AML-193 (cell line): Measurements from ENCODE around the gene ACTN3.
A peak's percentile ranks its signal among the peaks of the same experiment; 100 is the strongest.
"Not testable (repeated sequence)": the region's sequence is repeated elsewhere in the genome, so short reads cannot be mapped to it uniquely, and the experiment has no call there.

Experiments
- DNase-seq, 2 experiments: peaks; one replicate each; lab custom pipeline; 2025; lab: John Stamatoyannopoulos, UW

ACTN3 gene

DNA sequence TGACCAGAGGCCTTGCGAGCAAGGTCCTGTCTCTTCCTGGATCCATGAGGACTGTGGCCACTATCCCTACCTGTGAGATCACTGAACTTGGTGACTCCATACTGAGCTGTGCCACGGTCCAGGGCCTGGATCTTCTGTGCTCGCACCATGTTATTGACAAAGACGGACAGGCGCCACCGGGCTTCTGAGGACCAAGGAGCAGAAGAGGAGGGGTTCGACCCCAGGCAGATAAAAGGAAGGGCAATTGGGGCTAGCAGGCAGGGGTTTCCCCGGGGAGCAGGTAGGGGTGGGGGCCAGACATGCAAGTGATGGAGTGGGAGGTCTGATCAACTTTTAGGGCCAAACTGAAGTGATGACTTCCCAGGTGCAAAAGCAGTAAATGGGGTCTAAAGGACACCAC lies 19.5 kb downstream of the ACTN3 start:
- DNase-seq: no peak

DNA sequence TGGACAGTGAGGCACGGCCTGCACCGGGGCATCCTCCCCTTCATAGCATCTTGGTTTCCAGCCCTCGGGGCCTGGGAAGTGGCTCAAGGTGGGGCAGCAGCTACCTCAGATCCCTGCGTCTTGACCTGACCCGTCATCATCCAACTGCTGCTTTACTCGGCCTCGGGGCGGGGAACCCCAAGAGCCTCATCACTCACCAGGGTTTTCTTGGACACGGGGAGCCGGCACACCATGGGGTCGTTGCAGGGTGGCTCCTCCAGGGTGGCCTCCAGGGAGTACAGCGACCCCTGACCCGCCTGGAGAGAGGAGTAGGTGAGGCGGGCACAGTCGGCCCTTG lies 21.1 kb downstream of the ACTN3 start:
- no peak for DNase-seq

DNA sequence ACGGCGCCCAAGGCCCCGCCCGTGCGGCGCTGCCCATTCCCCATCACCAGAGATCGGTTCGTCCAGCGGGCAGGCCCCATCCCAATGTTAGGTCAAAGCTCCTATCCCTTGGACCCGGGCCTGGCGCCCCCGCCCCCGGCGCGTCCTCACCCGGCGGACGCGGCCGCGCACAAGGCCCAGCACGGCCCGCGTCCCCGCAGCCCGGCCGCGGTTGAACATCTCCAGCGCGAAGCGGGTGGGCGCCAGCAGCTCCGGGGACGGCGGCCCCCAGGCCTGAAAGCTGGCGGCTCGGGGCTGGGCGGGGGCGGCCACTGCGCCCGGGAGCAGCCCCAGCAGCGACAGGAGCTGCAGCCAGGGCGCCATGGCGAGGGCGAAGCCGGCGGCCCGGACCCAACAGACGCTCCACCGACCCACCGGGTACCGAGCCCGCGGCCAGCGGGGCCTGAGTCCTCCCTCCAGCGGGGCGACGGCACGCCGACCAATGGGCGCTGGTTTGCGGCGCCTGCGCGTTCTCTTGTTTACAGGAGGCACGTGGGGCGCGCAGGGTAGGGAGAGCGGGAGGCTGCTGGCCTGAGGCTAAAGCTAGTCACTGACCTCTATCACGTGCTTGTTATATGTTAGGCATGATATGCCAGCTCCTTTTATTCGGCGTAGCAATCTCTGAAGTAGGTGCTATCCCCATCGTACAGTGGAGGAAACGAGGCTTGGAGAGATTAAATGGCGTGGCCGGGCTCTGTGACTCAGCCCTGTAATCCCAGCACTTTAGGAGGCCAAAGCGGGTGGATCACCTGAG lies 21.6 kb downstream of the ACTN3 start, which contains the start of gene CTSF:
Gene CTSF, minus strand, starts transcription at position 483 of the 793 bp plus-strand sequence. Its CDS starts 120 bp downstream, at position 363.
- peak; percentile 31 to 53 for DNase-seq

GRCh38 chr11:66569076-66569475 lies 22.4 kb downstream of the ACTN3 start:
- no peak for DNase-seq

DNA sequence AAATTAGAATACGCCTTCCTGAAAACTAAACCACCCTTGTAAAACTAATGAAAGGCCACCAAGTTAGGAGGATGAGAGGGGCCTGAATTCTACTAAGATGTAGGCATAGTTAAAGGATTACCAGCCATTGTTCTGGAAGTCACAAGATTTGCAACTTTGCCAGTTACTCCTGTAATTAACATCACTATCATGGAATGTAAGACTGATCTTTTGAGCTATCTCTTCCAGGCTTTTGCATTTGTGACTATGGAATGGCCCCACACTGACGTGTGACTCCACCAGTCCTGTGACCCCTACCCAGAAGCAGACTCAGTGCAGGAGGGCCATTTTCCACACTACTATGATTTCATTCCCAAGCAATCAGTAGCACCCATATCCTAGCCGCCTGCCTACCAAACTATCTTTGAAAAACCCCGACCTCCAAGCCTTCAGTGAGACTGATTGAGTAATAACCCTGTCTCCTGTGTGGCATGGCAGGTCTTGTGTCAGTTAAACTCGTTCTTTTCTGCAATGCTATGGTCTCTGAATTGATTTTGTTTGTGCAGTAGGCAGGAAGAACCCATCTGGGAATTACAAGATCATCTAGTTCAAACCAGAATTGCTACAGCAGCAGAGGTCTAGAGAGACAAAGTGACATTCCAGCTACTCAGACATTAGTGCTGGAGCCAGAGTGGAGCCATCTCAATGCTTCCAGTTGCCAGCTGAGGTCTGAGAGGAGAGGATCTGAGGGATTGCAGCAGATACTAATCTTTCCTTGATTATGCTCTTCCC lies 23.6 kb downstream of the ACTN3 start:
- DNase-seq: no peak

DNA sequence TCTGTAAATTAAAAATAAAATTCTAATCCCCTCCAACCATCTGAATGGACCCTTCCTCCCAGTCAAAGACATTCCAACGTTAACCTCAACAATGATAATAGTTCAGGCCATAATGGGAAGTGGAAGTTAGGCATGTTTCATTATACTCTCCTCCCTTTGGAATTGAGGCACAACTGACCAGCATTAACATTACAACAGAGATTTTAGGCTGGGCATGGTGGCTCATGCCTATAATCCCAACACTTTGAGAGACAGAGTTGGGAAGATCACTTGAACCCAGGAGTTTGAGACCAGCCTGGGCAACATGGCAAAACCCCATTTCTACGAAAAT lies 24.1 kb downstream of the ACTN3 start:
- DNase-seq: no peak

- peak; percentile 17 to 26 for DNase-seq
Observed at GRCh38 chr11:66579017-66579606, 32.4 kb downstream of the ACTN3 start.

GRCh38 chr11:66580803-66581202 lies 34.1 kb downstream of the ACTN3 start:
- no peak for DNase-seq

DNA sequence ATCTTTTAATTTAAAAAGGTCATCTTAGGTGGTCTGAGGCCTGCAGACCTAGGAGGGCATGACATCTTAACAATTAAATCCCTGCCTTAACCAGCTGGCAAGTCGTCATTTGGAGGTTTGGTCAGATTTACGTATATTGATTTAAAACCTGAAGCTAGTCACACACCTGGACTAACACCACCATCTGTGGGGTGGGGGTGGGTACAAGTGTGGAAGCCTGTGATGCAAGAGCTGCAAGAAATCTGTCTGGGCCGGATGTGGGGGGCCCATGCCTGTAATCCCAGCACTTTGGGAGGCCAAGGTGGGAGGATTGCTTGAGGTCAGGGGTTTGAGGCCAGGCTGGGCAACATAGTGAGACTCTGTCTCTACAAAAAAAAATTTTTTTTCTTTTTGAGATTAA lies 34.6 kb downstream of the ACTN3 start:
- DNase-seq: no peak

DNA sequence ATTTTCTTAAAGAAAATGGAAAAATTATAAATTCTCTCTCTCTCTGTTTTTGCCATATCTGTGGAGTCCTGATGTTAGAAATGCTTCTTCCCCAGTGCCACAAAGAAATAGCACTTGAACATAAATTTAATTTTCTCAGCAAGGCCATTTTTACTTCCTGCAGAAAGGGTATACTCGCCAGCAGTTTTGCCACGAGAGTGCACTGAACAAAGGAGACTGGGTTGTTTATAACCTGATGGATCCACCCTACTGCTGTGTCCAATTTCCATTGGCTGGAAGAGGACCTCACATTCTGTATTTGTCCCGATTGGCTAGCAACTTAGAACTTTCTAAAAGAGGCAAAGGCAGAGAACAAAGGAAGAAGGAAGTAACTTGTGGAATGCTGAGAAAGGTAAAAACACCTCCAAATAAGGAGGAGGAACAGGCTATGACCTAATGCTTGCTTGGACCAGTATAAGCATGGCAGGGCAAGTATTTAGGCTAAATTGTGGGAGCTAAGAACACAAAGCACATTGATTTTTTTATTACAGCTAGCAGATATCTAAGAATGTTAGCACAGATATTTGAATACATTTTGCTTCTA lies 36.0 kb downstream of the ACTN3 start:
- DNase-seq: not testable (repeated sequence)

- DNase-seq: not testable (repeated sequence)
Observed at GRCh38 chr11:66585447-66585846, 38.7 kb downstream of the ACTN3 start.

- no peak for DNase-seq
Observed at GRCh38 chr11:66586136-66586535, 39.4 kb downstream of the ACTN3 start.

- not testable (repeated sequence) for DNase-seq
Observed at GRCh38 chr11:66589315-66589714, 42.6 kb downstream of the ACTN3 start.

DNA sequence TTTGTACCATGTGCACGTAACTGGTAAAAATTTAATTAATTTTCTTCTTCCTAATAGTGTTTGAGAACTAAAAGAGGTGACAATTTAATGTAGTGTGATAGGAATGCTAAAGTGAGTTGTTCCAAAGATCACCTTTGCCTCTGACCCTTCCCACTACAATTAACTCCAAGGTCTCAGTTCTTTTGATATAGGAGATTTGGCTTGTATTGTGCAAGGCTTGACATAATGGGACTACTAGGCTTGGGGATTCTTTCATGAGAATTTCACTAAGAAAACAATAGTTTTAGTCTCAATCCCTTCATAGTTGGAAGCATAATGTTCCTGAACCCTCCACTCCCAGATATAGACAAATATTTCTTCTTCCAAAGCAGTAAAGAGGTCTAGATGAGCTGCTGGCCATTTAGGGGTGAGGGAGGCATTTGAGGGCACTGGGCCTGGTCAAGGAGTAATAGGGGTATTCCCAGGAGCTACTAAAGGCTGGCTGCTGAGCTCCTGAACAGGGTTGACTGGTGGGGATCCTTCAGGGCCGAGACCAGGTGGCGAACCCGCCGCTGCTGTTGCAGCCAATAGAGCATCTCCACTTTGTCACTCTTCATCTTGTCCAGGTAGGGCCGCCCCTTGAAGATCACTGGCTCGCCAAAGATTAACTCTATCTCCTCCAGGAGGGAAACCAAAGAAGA lies 43.4 kb downstream of the ACTN3 start:
- no peak for DNase-seq

DNA sequence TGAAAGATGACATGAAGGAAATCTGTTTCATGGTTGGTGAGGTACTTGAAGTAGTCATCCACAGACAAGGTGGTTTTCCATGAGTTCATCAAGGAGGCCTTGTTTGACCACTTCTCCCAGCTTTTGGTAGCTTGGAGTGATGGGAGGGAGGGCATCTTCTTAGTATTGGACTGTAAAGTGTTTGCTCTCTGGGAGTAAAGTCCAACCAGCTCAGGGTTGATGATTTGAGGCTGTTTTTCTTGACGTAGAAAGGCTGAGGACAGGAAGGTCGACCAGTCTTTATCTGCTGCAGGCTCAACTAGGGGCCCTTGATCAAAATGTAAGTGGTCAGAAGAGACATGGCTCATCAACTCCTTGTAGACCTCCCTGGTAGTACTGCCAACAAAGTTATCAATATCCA lies 44.5 kb downstream of the ACTN3 start:
- no peak for DNase-seq

- peak; percentile 82 to 88 for DNase-seq
Observed at GRCh38 chr11:66592457-66593302, 46.0 kb downstream of the ACTN3 start, which contains the start of the genes CCDC87 and CCS. CCDC87 (minus strand) TSS chr11:66593063; CDS start chr11:66593015, 48 bp downstream. CCS (plus strand) TSS chr11:66593185; CDS start chr11:66593262, 77 bp downstream.

- DNase-seq: no peak
Observed at GRCh38 chr11:66593303-66593635, 46.6 kb downstream of the ACTN3 start.

- no peak for DNase-seq
Observed at GRCh38 chr11:66593650-66594049, 46.9 kb downstream of the ACTN3 start.

GRCh38 chr11:66595245-66595904 lies 48.7 kb downstream of the ACTN3 start:
- DNase-seq: no peak

- no peak for DNase-seq
Observed at GRCh38 chr11:66598993-66599392, 52.3 kb downstream of the ACTN3 start.

DNA sequence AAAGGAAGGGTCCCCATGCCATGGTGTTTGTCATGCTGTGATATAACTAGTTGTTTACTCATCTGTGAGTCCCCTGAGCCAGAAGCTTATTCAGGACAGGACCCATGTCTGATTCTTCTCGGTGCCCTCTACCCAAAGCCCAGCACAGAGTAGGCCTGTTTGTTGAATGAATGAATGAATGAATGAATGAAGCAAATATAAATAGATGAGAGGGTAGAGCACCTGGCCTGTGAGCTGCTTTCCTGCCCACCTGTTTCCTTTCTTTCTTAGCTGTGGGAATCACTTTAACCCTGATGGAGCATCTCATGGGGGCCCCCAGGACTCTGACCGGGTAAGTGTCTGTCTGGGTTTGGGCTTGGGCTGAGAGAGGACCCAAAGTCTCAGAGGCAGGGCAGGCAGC lies 53.5 kb downstream of the ACTN3 start:
- no peak for DNase-seq
